ENCODE measurements around the gene BBS7.

Gene BBS7

GRCh38 chr4:121824950-121825349 is 45.3 kb downstream of the BBS7 start:
- DNase-seq, result no peak

GRCh38 chr4:121824171-121824527 is 46.1 kb downstream of the BBS7 start:
- no peak for DNase-seq

- DNase-seq, result peak; percentile 96
These were observed 46.6 kb downstream of the BBS7 start, which contains the start of gene CCNA2 for GRCh38 chr4:121823505-121824170. Gene CCNA2 (minus strand): TSS chr4:121823883. CDS start chr4:121823628, 255 bp downstream.

- peak; percentile 29 for DNase-seq
These were observed 47.3 kb downstream of the BBS7 start for GRCh38 chr4:121822796-121823504.

- no peak for DNase-seq
These were observed 48.2 kb downstream of the BBS7 start for GRCh38 chr4:121822047-121822446.

GRCh38 chr4:121819216-121819965 is 50.9 kb downstream of the BBS7 start:
- DNase-seq, result no peak

- no peak for DNase-seq
These were observed 52.1 kb downstream of the BBS7 start for GRCh38 chr4:121818215-121818614.

- DNase-seq, result no peak
These were observed 52.6 kb downstream of the BBS7 start for GRCh38 chr4:121817701-121818100.

- no peak for DNase-seq
These were observed 53.3 kb downstream of the BBS7 start for GRCh38 chr4:121817006-121817405.

- DNase-seq, result no peak
These were observed 55.5 kb downstream of the BBS7 start for GRCh38 chr4:121814756-121815155.

- DNase-seq, result no peak
These were observed 59.2 kb downstream of the BBS7 start for GRCh38 chr4:121811122-121811521.

- no peak for DNase-seq
These were observed 63.9 kb downstream of the BBS7 start for GRCh38 chr4:121806411-121806810.

- DNase-seq, result no peak
These were observed 68.6 kb downstream of the BBS7 start for GRCh38 chr4:121801715-121802075.

GRCh38 chr4:121800961-121801714 is 69.1 kb downstream of the BBS7 start, which contains the start of gene EXOSC9:
Gene EXOSC9 (plus strand): TSS chr4:121801323. CDS start chr4:121801425, 102 bp downstream.
- DNase-seq, result peak; percentile 94

GRCh38 chr4:121800638-121800960 is 69.7 kb downstream of the BBS7 start:
- no peak for DNase-seq

GRCh38 chr4:121799867-121800501 is 70.3 kb downstream of the BBS7 start:
- DNase-seq, result no peak

GRCh38 chr4:121799208-121799823 is 71.0 kb downstream of the BBS7 start:
- DNase-seq, result no peak

GRCh38 chr4:121796283-121796682 is 74.0 kb downstream of the BBS7 start:
- no peak for DNase-seq

- no peak for DNase-seq
These were observed 75.6 kb downstream of the BBS7 start for GRCh38 chr4:121794505-121795188.

- DNase-seq, result no peak
These were observed 77.3 kb downstream of the BBS7 start for GRCh38 chr4:121792966-121793365.

- DNase-seq, result no peak
These were observed 78.8 kb downstream of the BBS7 start for GRCh38 chr4:121791481-121791880.

- DNase-seq, result no peak
These were observed 79.3 kb downstream of the BBS7 start for GRCh38 chr4:121790976-121791375.

Measured in CD4-positive, alpha-beta T cell treated with Interleukin-4 for 4 hours (primary cell).